Fibroblast of villous mesenchyme (primary cell): Measurements from ENCODE around the gene LRRN1. TPM values are rescaled to one million over a fixed set of nuclear protein-coding genes. Genes with fewer than 3 reads are reported as not detected.

Source experiments
- DNase-seq: peaks from one replicate; pipeline ENCODE4 v3.0.0-alpha.2; 2010; ENCODE audit warnings: low read depth
- H3K4me3 ChIP-seq: 2 replicates; pipeline ENCODE4 v1.5.1; 2011; ENCODE audit warnings: low read depth, mild to moderate bottlenecking, low read length
- total RNA-seq: library from RNA; depleted of rRNA; stranded (reverse); fragments of >200 nt; gene quantifications from 2 replicates; pipeline ENCODE4 v1.2.3, GENCODE V29; 2012
- TF ChIP-seq, protein P1 (sequence below): IDR thresholded peaks from 2 replicates; pipeline ENCODE4 v1.5.1; 2012; ENCODE audit warnings: low read depth, mild to moderate bottlenecking, low read length; ENCODE audit not compliant: insufficient read depth

Gene LRRN1
- total RNA-seq, 1 donor, result under 0.01 TPM

DNA sequence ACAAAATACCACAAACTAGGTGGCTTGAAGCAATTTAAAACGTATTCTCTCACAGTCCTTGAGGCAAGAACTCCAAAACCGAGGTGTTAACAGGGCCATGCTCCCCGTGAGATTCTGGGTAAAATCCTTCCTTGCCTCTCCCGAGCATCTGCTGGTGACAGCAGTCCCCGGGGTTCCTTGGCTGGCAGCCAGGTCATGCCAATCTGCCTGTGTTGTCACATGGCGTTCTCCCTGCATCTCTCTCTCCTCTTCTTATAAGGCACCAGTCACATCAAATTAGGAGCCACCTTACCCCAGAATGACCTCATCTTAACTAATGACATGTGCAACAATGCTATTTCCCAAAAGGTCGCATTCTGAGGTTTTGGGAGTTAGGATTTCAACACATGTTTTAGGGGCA, 26.3 kb upstream of the LRRN1 start:
- no peak for DNase-seq
- TF ChIP-seq, protein P1, sequence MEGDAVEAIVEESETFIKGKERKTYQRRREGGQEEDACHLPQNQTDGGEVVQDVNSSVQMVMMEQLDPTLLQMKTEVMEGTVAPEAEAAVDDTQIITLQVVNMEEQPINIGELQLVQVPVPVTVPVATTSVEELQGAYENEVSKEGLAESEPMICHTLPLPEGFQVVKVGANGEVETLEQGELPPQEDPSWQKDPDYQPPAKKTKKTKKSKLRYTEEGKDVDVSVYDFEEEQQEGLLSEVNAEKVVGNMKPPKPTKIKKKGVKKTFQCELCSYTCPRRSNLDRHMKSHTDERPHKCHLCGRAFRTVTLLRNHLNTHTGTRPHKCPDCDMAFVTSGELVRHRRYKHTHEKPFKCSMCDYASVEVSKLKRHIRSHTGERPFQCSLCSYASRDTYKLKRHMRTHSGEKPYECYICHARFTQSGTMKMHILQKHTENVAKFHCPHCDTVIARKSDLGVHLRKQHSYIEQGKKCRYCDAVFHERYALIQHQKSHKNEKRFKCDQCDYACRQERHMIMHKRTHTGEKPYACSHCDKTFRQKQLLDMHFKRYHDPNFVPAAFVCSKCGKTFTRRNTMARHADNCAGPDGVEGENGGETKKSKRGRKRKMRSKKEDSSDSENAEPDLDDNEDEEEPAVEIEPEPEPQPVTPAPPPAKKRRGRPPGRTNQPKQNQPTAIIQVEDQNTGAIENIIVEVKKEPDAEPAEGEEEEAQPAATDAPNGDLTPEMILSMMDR, result no peak

DNA sequence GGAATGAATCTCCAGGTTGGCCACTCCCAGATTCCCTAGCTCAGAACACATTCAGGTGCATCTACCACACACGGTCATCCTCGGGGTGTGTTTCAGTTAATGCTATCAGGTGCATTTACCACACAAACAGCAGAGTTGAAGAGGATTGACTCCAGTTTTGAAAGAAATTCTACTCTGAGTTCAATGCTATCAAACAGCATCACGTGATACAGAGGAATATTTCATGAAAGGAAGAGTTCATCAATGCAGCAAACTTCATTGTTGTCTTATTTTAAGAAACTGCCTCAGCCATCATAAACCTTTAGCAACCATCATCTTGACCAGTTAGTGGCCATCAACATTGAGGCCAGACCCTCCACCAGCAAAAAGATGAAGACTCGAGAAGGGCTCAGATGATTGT, 22.6 kb upstream of the LRRN1 start:
- TF ChIP-seq, protein P1, result no peak
- DNase-seq, result no peak
- no peak overlapping the region for H3K4me3 ChIP-seq

More for the DNA sequence above, 26.3 kb upstream of the LRRN1 start:
- H3K4me3 ChIP-seq, result no peak overlapping the region

DNA sequence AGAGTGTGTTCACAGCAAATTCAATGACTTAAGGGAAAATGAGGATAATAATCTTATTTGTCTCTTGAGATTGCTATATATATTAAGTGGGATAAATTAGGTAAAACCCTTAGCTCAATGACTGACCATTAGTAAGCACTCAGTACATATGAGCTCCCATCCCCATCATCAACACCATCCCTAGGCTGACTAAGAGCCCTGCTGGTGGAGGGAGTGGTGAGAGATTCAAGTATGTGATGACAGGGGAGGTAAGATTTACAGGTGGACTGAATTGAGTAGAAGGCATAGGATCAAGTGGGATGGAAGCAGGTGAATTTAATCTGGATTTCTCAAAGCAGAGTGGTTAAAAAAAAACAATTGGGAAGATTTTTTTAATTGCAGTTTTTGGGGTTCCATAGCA, 21.0 kb upstream of the LRRN1 start:
- no peak for DNase-seq
- no peak overlapping the region for H3K4me3 ChIP-seq
- TF ChIP-seq, protein P1, result no peak

DNA sequence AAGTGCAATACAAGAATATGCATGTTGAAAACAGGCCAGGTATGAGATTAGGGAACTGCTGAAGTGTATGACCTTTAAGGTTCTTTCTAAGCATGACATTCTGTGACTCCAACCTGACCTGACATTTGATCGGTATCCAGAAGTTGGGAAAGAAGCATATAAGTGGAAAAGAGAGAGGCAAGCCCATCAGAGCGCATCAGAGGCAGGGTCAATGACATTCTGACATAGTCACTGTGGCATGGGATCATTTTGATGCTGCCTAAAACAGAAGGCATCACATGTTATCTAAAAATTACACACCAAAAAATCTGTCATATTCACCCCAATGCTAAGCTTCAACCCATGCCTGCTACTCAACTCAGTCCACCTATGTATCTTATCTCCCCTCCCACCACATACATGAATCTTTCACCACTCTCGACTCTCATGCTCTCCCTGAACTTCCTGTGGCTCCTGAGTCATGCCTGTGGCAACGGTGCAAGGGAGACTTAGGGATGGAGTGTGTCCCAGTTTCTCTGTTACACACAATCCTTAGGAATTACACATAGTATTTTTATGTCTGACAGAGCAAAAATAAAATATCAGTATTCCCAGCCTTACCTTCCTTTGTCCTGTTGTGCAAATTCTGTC, 20.5 kb upstream of the LRRN1 start:
- no peak for DNase-seq
- TF ChIP-seq, protein P1, result no peak
- H3K4me3 ChIP-seq, result no peak overlapping the region

DNA sequence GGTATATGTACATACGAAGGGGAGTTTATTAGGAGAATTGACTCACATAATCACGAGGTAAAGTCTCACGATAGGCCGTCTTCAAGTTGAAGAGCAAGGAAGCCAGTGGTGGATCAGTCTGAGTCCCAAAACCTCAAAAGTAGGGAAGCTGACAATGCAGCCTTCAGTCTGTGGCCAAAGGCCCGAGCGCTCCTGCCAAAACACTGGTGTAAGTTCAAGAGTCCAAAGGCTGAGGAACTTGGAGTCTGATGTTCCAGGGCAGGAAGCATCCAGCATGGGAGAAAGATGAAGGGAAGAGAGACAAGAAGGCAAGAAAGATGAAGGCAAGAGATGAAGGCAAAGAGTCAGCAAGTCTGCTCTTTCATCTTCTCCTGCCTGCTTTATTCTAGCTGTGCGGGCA, 16.8 kb upstream of the LRRN1 start:
- TF ChIP-seq, protein P1, result no peak
- no peak overlapping the region for H3K4me3 ChIP-seq
- no peak for DNase-seq

DNA sequence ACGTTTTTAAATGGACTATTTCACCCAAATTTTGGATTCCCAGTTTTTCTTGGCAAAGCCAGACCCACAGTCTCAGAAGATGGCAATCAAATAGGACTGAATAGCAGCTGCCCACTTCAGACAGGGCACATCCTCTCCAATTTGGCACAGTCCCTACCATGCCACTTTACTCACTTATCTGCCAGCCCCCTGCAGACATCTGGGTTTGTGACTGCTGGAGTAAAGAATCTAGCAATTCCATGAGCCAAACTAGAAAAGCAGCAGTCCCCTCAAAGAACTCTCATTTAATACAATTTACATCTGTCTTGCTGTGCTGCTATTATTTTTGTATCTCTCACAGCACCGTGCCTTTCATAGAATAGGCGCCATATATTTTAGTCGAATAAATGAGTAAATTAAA, 16.0 kb upstream of the LRRN1 start:
- H3K4me3 ChIP-seq, result no peak overlapping the region
- TF ChIP-seq, protein P1, result no peak
- DNase-seq, result no peak

DNA sequence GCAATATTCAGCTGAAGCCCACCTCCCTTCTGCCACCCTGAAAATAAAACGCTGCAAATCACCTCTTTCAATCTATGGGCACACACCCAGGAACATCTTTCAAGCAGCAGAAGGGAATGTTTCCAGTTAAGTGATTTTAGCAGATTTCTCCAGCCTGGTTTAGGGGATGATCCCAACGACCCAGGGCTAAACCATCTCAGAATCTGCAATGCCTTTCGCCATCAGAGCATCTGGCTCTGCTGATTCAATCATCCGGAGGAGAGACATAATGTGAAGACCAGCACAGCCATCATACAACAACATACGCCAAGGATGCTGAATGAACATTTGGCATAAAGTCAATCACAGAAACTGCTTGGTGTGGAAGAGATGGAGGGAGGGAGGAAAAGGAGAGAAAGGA, 15.5 kb upstream of the LRRN1 start:
- DNase-seq, result no peak
- H3K4me3 ChIP-seq, result no peak overlapping the region
- TF ChIP-seq, protein P1, result no peak
